ENCODE results near the gene PCGF3. TPM values are rescaled to one million over a fixed set of nuclear protein-coding genes. Genes with fewer than 3 reads are reported as not detected.

PCGF3 gene
- total RNA-seq, 3 donors from 2014 or later, result 45.5 to 66.9 (median 56.7) TPM

GRCh38 chr4:673349-674091, 32.1 kb upstream of the PCGF3 start:
- intact Hi-C loops (cut with DNase I, micrococcal nuclease), result no loop called here
- Histone ChIP-seq H3K9me3 (no peaks in the 10 kb centered on the region), H3K4me3 (peak overlapping the region; percentile 77), H3K4me1 (ENCODE audit: low read depth) (peaks cover 26% of the 10 kb centered on the region), H3K36me3 (ENCODE audit: low read depth) (peaks cover 3% of the 10 kb centered on the region)
- DNase-seq, result peak; percentile 81 to 85 (median 85)
- peak; percentile 60 for ATAC-seq
- TF ChIP-seq CTCF (IDR thresholded peaks at IDR 0.05), result no peak

- DNase-seq (peak; percentile 96 to 99 (median 98)), ATAC-seq (peak; percentile 89)
- TF ChIP-seq CTCF (IDR thresholded peaks at IDR 0.05), result peak; percentile 96
- Histone ChIP-seq H3K4me1 (ENCODE audit: low read depth) (peaks cover 26% of the 10 kb centered on the region), H3K4me3 (peak within 1 kb of the TSS; percentile 77), H3K36me3 (ENCODE audit: low read depth) (peaks cover 3% of the 10 kb centered on the region), H3K9me3 (no peaks in the 10 kb centered on the region)
- intact Hi-C loops (cut with DNase I, micrococcal nuclease), result no loop called here
Observed at GRCh38 chr4:674172-675035, 31.2 kb upstream of the PCGF3 start, which contains the start of the genes ATP5ME and MYL5. Gene ATP5ME, minus strand, starts transcription at chr4:674276. Its CDS starts 29 bp downstream, at chr4:674247. Gene MYL5, plus strand, starts transcription at chr4:674542. Its CDS starts 3,485 bp downstream, at chr4:678027.

- intact Hi-C loops (cut with DNase I, micrococcal nuclease), result no loop called here
- peaks cover 29% of the 10 kb centered on the region for H3K4me1 ChIP-seq (ENCODE audit: low read depth)
- ATAC-seq (peak; percentile 1), DNase-seq (peak in 2 of 3 donors; percentile 23 to 69)
- peaks cover 3% of the 10 kb centered on the region for H3K36me3 ChIP-seq (ENCODE audit: low read depth)
- TF ChIP-seq CTCF (IDR thresholded peaks at IDR 0.05), result no peak
- H3K9me3 ChIP-seq, result no peaks in the 10 kb centered on the region
- H3K4me3 ChIP-seq, result peak overlapping the region; percentile 77
Observed at GRCh38 chr4:675036-675882, 30.4 kb upstream of the PCGF3 start.

GRCh38 chr4:675980-676870, 29.4 kb upstream of the PCGF3 start:
- Histone ChIP-seq H3K4me3 (no peak overlapping the region), H3K4me1 (ENCODE audit: low read depth) (peaks cover 38% of the 10 kb centered on the region), H3K36me3 (ENCODE audit: low read depth) (peaks cover 3% of the 10 kb centered on the region), H3K9me3 (no peaks in the 10 kb centered on the region)
- no peak for ATAC-seq
- TF ChIP-seq CTCF (IDR thresholded peaks at IDR 0.05), result no peak
- peak in 1 of 3 donors; percentile 30 for DNase-seq
- intact Hi-C loops (cut with DNase I, micrococcal nuclease), result no loop called here
